NCI-H2227 (cell line): ENCODE data around the gene CCDC88B.
A peak's percentile ranks its signal among the peaks of the same experiment; 100 is the strongest.

ENCODE experiments used
- DNase-seq: peaks from one replicate; lab custom pipeline; 2025; ENCODE audit not compliant: unreplicated experiment; lab: John Stamatoyannopoulos, UW

CCDC88B gene

DNA sequence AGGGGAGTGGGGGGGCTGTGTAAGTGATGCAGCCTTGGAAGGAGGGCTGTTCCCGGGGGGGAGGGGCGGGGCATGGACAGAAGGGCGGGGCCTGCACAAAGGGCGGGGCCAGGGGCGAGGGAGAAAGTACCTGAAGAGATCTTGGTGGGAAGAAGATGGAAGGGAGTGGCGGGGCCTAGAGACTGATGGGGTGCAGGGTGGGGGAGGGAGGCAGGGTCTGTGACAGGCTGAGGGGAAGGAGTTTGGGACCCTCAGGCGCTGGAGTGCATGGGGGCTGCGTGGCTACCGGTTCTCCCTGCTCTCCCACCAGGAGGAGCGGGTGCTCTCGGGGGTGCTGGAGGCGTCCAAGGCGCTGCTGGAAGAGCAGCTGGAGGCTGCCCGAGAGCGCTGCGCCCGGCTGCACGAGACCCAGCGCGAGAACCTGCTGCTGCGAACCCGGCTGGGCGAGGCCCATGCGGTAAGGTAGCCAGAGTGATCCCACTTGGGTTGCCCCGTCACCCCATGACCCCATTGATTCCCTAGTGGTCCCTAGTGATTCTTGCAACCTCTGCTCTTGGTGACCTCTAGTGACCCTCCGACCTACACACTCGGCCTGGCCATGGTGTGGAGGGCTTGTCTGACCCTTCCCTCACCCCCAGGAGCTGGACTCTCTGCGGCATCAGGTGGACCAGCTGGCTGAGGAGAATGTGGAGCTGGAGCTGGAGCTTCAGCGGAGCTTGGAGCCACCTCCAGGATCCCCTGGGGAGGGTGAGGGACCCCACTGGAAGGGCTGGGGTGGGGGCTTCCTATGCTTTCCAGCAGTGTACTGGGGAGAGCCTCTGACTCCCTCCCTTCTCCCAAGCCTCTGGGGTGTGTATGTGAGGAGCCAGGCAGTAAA is 3.1 kb downstream of the CCDC88B start:
- no peak for DNase-seq

DNA sequence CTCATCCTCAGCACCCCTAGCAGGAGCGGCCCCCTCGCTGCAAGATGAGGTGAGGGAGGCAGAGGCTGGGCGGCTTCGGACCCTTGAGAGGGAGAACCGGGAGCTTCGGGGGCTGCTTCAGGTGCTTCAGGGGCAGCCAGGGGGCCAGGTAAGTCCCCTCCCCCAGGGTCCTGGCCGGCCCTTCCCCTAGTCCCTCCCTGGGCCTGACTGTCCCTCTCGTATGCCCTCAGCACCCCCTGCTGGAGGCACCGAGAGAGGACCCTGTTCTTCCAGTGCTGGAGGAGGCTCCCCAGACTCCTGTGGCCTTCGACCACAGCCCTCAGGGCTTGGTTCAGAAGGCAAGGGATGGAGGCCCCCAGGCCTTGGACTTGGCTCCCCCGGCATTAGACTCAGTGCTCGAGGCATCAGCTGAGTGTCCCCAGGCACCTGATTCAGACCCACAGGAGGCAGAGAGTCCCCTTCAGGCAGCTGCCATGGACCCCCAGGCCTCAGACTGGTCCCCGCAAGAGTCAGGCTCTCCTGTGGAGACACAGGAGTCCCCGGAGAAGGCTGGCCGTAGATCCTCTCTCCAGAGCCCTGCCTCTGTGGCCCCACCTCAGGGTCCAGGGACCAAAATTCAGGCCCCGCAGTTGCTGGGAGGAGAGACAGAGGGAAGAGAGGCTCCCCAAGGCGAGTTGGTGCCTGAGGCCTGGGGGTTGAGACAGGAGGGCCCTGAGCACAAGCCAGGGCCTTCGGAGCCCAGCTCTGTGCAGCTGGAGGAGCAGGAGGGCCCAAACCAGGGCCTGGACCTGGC is 4.0 kb downstream of the CCDC88B start:
- DNase-seq = no peak

DNA sequence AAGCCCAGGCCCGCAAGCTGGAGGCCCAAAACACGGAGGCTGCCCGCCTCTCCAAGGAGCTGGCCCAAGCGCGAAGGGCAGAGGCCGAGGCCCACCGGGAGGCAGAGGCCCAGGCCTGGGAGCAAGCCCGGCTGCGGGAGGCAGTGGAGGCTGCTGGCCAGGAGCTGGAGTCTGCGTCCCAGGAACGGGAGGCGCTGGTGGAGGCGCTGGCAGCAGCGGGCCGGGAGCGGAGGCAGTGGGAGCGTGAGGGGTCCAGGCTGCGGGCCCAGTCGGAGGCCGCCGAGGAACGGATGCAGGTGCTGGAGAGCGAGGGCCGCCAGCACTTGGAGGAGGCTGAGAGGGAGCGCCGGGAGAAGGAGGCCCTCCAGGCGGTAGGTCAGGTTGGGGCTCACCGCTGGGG is 4.8 kb downstream of the CCDC88B start:
- DNase-seq = no peak

DNA sequence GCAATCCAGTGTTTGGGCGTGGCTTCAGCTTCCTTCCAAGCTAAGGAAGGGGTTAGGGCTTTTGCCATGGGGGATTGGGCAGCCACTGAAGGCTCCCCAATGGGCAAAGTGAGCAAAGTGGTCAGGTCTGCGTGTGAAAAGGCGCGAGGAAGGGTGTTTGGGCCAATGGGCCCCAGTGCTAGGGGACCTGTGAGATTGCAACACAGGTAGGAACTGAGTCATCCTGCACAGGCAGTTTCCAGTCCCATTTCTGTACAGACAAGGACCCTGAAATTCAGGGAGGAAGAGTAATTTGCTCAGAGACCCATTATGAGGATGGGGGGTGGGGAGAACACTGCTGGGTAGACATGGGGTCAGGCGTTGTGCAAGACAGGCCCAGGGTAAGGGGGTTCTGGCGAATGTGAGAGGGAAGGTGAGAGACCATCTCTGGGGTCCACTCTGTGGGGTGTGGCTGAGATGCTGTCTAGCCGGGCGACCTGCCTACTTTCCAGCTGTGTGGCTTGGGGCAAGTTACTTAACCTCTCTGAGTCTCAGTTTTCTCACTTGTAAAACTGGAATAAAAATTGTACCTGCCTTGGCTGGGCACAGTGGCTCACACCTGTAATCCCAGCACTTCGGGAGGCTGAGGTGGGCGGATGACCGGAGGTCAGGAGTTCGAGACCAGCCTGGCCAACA is 7.3 kb downstream of the CCDC88B start:
- no peak for DNase-seq

DNA sequence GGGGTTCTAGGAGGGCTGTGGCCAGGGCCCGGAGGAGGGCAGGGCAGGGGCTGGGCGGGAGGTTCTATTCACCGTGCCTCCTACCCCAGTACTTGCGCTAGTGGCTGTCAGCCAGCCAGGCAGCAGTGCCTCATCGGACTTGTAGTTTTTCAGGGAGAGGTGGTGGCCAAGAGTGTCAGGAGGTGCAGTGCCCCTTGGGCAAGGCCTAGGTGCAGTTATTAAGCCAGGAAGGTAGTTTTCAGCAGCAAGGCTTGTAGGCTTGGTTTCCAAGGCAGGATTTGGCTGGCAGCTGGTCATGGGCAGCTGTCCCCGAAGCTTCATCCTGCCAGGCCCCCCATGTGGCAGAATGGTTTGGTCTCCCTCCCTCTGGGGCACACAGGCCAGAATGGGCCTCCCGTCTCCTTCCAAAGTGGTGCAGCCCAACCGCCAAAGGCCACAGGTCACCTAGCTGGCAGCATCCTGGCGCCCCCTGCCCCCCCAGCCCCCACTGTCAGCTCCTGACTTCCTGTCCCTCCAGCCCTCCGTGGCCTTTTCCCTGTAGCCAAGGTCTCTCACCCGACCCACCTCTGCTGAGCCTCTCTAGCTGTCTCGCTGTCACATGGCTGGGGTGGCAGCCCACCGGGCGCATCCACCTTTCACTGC is 8.5 kb downstream of the CCDC88B start:
- no peak for DNase-seq

DNA sequence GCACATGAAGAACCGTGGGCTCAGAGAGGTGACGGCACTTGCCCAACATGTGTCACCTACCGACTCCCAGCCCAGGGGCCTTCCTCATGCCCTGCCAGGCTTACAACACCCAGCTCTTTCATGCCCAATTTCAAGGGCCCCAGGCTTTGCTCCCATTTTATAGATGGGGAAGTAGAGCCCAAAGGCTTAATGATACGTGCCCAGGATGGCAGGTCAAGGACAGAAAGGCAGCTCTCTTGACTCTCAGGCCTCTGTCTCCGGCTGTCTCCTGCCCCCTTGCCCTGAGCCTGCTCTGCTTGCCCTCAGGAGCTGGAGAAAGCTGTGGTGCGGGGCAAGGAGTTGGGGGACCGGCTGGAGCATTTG is 9.0 kb downstream of the CCDC88B start:
- no peak for DNase-seq

DNA sequence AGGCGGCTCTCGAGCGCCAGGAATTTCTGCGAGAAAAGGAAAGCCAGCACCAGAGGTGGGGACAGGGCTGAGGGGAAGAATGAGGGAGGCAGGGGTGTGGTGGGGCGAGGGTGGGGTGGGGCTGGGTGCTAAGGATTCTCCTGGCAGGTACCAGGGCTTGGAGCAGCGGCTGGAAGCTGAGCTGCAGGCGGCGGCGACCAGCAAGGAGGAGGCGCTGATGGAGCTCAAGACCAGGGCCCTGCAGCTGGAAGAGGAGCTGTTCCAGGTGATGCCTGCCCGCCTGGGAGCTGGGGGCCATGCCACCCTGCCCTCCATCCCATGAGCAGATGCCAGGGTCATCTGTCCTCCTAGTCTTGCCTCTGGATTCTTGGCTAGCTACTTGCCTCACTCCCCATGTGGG is 9.4 kb downstream of the CCDC88B start:
- DNase-seq = no peak

DNA sequence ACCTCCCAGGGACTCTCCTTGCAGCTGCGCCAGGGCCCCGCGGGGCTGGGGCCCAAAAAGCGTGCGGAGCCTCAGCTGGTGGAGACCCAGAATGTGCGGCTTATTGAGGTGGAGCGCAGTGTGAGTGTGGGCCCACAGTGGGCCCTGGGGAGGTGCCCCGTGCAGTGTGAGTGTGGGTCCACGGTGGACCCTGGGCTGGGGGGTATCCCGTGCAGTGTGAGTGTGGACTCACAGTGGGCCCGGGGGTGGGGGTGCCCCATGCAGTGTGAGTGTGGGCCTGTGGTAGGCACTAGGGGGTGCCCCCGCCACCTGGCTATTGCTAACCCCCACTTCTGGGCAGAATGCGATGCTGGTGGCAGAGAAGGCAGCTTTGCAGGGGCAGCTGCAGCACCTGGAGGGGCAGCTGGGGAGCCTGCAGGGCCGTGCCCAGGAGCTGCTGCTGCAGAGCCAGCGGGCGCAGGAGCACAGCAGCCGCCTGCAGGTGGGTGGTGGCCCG is 11.2 kb downstream of the CCDC88B start:
- DNase-seq = no peak

DNA sequence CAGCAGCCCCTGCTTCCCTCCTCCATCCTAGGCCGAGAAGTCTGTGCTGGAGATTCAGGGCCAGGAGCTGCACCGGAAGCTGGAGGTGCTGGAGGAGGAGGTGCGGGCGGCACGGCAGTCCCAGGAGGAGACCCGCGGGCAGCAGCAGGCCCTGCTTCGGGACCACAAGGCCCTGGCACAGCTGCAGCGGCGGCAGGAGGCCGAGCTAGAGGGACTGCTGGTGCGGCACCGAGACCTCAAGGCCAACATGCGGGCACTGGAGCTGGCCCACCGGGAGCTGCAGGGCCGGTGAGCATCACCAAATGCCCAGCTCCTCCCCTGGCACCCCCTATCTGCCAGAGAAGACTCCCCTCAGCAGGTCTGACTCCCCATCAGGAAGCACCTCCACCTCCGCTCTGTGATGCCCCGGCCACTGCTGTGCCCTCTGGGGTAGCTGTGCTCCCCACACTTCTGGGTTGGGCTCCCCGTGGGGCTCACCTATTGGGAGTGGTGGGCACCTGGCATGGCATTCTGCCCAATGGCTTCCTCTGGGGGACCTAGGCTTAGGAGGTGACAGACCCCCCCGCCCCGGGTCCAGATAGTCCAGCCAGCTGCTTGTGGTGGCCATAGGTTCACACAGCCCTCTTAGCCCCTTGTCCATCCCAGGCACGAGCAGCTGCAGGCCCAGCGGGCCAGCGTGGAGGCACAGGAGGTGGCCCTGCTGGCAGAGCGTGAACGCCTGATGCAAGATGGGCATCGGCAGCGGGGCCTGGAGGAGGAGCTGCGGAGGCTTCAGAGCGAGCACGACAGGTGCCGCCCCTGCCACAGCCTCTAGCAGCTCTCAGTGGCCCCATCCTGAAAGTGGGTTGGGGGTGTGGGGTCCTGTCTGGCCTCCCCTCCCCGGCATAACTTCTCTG is 12.3 kb downstream of the CCDC88B start:
- DNase-seq = no peak

DNA sequence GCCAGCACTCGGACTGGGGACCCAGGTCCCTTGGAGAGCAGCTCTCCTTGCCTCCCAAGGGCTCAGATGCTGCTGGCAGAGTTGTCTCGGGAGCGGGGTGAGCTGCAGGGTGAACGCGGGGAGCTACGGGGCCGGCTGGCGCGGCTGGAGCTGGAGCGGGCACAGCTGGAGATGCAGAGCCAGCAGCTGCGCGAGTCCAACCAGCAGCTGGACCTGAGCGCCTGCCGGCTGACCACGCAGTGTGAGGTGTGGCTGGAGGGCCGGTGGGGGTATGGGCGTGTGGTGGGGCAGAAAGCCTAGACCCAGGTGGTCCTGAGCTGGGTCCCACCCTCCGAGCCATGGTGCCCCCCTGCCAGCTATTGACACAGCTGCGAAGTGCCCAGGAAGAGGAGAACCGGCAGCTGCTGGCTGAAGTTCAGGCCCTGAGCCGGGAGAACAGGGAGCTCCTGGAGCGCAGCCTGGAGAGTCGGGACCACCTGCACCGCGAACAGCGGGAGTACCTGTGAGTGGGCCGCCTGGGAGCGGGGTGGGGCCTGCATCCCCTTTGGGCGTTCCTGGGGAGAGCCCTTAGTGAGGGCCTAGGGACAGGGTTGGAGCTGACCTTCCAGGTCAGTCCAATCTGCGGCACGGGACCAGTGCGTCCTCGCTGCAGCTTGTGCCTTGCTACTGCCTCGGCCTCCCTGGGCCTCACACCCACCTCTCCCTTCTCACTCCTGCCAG is 13.2 kb downstream of the CCDC88B start:
- peak; percentile 25 for DNase-seq

DNA sequence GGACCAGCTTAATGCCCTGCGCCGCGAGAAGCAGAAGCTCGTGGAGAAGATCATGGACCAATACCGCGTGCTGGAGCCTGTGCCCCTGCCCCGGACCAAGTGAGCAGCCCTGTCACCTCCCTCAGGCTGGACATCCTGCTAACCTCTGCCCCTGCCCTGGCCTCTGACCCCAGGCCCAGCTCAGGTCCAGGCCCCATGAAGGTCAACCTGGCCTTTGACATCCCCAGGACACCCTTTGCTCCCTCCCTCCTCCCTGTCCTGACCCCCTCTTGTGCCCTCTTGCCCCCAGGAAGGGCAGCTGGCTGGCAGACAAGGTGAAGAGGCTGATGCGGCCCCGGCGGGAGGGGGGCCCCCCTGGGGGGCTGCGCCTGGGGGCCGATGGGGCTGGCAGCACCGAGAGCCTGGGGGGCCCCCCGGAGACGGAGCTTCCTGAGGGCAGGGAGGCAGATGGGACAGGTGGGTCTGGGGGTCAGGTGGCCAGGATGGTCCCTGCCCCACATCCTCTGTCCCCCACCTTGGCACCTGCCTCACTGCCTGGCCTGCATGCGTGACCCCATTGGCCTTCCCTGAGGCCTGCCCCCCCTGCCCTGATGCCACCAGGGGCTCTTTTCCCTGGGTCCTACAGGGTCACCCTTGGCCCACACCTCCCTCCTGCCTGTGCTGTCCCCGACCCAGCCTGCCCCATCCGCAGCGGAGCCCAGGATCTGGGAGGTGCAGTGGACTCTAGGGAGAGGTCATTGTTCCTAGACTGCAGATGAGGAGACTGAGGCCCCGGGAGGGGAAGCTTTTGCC is 13.9 kb downstream of the CCDC88B start:
- no peak for DNase-seq

DNA sequence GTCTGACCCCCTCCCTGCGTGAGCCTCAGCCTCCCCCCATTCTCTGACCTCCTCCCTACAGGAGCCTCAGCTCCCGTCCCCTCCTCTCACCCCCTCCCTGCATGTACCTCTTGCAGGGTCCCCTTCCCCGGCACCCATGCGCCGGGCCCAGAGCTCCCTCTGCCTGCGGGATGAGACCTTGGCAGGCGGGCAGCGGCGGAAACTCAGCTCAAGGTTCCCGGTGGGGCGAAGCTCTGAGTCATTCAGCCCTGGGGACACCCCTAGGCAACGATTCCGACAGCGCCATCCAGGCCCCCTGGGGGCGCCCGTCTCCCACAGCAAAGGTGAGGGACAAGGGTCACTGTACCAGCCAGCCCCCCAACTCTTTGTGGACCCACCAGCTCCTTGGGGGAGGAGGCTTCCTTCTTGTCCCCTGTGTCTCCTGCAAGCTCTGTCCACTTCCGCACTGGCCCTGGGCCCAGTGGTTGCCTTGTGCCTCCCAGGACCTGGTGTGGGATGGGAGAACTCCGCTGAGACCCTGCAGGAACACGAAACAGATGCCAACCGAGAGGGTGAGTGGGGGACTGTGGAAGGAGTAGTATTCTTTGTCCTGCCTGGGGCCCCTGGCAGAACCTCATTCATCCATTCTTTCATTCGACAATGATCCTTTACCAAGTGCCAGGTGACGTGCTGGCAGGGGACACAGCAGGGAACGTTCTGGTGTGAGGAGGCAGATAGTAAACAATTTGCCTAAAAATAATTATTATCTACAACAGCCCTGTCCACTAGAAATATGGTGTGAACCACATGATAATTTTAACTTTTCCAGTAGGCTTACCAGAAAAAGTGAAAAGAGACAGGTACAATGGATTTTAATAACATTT is 15.3 kb downstream of the CCDC88B start:
- DNase-seq = peak; percentile 39

DNA sequence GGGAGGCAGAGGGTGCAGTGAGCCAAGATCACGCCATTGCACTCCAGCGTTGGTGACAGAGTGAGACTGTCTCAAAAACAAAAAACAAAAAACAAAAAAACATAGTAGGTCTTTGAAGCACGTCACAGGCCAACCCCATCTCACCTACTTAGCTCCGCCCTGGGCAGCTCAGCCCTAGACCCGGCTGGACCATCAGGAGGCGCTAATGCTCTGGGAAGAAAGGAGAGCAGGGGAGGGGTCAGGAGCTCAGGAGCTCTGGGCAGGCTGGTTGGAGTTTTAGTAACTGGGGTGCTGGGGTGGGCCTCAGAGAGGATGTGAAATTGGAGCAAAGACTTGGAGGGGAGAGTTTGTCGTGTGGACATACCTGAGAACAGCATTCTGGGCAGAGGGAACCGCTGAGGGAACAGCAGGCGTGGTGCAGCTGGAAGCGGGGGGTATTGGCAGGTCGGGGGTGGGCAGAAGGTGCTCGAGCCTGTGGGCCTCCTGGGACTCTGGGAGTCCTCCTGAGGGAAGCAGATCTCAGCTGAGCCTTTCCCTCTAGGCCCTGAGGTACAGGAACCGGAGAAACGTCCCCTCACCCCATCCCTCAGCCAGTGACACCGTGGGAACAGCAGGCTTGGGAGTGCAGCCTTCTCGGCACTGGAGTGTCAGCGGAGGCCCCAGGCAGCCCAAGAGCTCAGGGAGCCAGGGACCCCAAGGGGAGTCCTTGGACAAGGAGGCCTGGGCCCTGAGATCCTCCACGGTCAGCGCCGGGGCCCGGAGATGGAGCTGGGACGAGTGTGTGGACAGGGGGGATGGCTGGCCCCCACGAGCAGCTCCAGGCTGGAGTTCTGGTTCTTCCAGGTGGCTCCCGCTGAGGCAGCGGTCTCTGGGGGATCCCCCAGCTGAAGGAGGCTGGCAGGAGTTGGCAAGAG is 16.8 kb downstream of the CCDC88B start:
- DNase-seq = peak; percentile 59

DNA sequence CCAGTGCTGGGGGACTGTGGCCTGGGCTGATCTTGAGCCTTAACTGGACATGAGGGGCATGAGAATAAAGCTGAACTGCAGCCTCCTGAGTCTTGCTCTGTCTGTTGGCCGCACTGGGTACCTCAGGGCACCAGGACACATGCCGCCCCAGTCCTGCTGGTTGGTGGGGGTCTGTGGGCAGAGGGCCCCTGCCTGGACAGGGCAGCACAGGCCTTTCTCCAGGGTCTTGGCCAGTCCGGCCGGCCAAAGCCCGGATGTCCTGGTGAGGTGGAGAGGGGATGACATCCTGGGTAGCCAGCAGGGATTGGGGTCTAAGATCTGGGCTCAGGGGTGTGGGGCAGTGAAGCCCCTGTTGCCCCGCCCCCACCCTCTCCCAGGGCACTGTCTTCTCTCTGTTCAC is 17.4 kb downstream of the CCDC88B start:
- no peak for DNase-seq

DNA sequence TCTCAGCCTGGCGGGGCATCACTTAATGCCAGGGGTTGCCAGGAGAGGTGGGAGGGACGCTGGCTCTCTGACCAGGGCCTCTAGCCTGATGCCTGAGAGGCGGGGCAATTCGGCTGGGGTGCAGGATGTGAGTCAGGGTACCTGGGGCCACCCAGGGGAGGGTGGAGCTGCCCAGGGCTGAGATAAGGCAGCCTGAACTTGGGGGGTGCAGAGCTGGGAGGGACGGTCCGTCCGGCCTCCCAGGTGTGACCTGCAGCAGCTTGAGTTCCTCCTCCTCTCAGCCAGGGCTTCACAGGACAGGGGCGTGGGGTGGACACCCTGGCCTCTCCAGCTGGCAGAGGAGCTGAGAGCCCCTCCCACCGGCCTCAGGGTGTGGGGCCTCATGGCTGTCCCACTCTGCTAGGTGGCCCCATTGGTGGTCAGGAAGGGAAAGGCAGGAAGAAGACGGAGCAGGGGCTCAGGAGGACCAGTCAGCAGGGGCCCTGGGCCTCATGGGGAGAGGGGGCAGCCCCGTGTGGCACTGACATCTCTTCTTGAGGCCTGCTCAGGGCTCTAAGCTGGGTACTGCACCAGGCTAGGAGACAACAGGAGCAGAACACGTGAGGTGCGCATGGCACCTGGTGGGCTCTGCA is 18.0 kb downstream of the CCDC88B start:
- no peak for DNase-seq

DNA sequence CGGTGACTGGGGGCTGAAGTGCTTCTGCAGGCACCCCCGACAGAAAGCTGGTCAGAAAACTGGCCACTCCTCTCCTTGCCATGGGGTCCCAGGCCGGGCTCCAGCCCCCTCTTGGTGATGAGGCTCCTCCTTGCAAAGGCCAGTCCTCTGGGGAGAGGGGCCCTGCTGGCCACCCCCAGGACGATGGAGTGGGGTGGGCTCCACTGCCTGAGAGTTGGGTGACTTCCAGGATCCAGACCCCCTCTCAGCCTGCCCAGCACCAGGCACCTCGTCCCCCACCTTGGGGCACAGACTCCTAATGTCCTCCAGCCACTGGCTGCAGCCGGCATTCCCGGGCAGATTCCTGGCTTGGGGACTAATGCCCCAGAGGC is 18.5 kb downstream of the CCDC88B start:
- no peak for DNase-seq
